Epithelial cell of esophagus (primary cell): Measurements from ENCODE around the gene MOB3B.

Source experiments
- DNase-seq: peaks from one replicate; pipeline ENCODE4 v3.0.0; 2010; ENCODE audit warnings: low read depth
- H3K4me3 ChIP-seq: 2 replicates; pipeline ENCODE4 v1.5.1; 2011; ENCODE audit warnings: mild to moderate bottlenecking, low read length, control low read depth
- CTCF ChIP-seq: IDR thresholded peaks from 2 replicates; pipeline ENCODE4 v1.5.1; 2011; ENCODE audit warnings: low read depth, mild to moderate bottlenecking, low read length, control low read depth, inconsistent platforms; ENCODE audit not compliant: insufficient read depth; ENCODE audit errors: missing control alignments

MOB3B gene

GRCh38 chr9:27535701-27536118 lies 6.1 kb upstream of the MOB3B start:
- peak; percentile 35 for TF ChIP-seq CTCF
- no peak overlapping the region for H3K4me3 ChIP-seq
- DNase-seq: peak; percentile 57

DNA sequence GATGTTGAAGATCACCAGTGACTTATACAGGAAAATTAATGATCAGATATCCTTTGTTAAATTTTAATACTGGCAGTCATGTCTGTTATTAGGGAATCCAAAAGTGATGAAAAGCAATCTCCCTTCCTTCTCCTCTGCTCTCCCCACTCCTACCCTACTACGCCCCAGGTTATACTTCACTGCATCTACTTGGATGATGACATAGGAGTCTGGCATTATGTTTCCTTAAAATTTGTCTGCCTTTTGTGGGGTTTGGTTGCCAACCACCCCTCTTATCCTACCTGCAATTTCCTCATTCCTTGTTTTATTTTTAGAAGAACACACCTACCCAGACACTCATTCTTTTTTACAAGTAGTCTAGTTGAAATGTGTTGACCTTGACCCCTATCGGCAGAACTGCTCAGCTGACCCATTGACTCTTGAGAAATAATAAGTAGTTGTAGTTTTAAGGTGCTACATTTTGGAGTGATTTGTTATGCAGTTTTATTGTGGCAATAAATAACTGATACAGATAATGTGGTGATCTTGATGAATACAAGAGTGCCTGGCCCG lies 5.1 kb upstream of the MOB3B start:
- TF ChIP-seq CTCF: no peak
- no peak overlapping the region for H3K4me3 ChIP-seq
- no peak for DNase-seq

DNA sequence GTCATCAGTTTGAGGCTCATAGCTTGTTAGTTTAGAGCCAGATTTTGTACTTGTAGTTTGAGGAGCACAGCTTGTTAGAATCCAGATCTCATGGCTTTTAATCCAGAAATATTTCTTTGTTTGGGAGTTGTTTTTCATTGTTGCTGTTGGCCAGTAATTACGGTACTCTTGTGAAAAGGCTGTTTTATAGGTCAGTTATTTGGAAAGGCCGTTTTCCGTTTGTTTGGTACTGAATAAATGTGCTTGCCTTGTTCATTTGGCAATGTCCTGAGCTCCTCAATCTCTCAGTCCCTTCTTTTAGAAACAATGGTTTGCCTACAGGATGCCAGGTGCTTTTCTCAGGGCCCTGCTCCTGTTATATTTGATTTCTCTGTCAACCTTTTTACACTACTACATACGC lies 4.5 kb upstream of the MOB3B start:
- no peak for TF ChIP-seq CTCF
- no peak for DNase-seq
- no peak overlapping the region for H3K4me3 ChIP-seq

DNA sequence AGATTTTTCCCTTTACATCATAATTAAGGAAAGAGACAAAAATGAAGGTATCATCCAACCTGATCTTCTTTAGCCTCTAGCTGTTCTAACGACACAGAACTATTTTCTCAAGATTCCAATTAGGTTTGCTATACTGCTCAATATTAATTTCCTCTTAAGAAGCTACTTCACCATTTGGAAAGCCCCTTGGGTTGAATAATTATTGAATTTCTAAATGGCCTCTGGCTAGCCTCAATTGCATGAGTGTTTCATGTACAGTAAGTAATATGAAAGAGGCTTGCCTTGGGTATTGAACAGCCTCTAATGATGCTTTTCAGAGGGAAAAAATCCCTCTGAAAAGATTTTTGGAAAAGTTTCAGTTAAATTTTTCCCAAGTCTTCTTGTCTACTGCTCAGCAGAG lies 3.7 kb upstream of the MOB3B start:
- no peak for DNase-seq
- no peak overlapping the region for H3K4me3 ChIP-seq
- no peak for TF ChIP-seq CTCF

DNA sequence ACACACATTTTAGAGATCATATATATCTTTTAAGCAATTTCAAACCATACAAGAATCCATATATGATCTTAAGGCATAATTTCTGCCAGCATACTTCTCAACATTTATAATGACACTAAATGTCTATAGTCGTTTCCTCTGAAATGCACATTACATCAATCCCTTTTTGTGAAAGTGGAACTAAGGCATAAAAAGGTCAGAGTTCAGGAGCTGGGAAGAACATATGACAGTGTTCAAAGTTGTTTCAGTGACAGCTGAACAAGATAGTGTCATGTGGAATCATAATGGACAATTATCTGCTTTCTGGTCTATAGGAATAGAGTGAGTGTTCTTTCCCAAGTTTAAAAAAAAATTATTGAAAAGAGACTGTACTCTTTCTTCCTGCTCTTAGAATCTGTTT lies 2.4 kb upstream of the MOB3B start:
- TF ChIP-seq CTCF: no peak
- no peak for DNase-seq
- H3K4me3 ChIP-seq: no peak overlapping the region

GRCh38 chr9:27530915-27531755 lies 1.5 kb upstream of the MOB3B start:
- DNase-seq: no peak
- H3K4me3 ChIP-seq: no peak overlapping the region
- no peak for TF ChIP-seq CTCF
